HepG2 (cell line): Measurements from ENCODE around the gene LRRC73. TPM values are rescaled to one million over a fixed set of nuclear protein-coding genes. Genes with fewer than 3 reads are reported as not detected.

Experiments used
- AGO2 ChIP-seq: fragments of 200-400 bp; formaldehyde crosslinking; optimal IDR thresholded peaks from 2 replicates; pipeline ENCODE3; 2017; ENCODE audit warnings: mild to moderate bottlenecking, low read depth, low read length, moderate library complexity
- AKAP8 ChIP-seq: sonication (generic); formaldehyde crosslinking; IDR thresholded peaks from 2 replicates; pipeline ENCODE4 v1.5.1; 2020; ENCODE audit warnings: mild to moderate bottlenecking, missing genetic modification reagents
- CTCF ChIP-seq: sonication (generic); formaldehyde crosslinking; IDR thresholded peaks from 2 replicates; pipeline ENCODE4 v1.5.0; 2020; ENCODE audit warnings: mild to moderate bottlenecking, missing genetic modification reagents, moderate library complexity
- IKZF4 ChIP-seq: sonication (generic); formaldehyde crosslinking; IDR thresholded peaks from 2 replicates; pipeline ENCODE4 v1.5.1; 2020; ENCODE audit warnings: borderline replicate concordance, mild to moderate bottlenecking, low read depth, missing genetic modification reagents; ENCODE audit errors: not compliant biosample characterization
- JUNB ChIP-seq: sonication (generic); formaldehyde crosslinking; IDR thresholded peaks from 2 replicates; pipeline ENCODE4 v1.8.0; 2022; ENCODE audit warnings: missing genetic modification reagents, mild to moderate bottlenecking, borderline replicate concordance
- KDM2A ChIP-seq: sonication (generic); formaldehyde crosslinking; IDR thresholded peaks from 2 replicates; pipeline ENCODE4 v1.4.0; 2020; ENCODE audit warnings: low read depth, missing genetic modification reagents, borderline replicate concordance
- MED13 ChIP-seq: sonication (generic); formaldehyde crosslinking; IDR thresholded peaks from 2 replicates; pipeline ENCODE4 v1.5.0; 2020; ENCODE audit warnings: missing genetic modification reagents
- MEIS2 ChIP-seq: sonication (generic); formaldehyde crosslinking; IDR thresholded peaks from 2 replicates; pipeline ENCODE4 v1.9.0; 2021; ENCODE audit warnings: mild to moderate bottlenecking, missing genetic modification reagents
- POGK ChIP-seq: sonication (generic); formaldehyde crosslinking; conservative IDR thresholded peaks from 2 replicates; pipeline ENCODE4 v1.8.0; 2022; ENCODE audit warnings: mild to moderate bottlenecking, moderate library complexity, missing genetic modification reagents
- SOX6 ChIP-seq, 2 experiments: fragments of 450-650 bp in 1 of 2; sonication (generic) in 1 of 2; formaldehyde crosslinking in 1 of 2; IDR thresholded peaks; 2 replicates each; pipeline versions ENCODE4 v1.4.0 to v1.6.1; 2017 to 2020; ENCODE audit warnings: antibody characterized with exemption in 1 of 2, mild to moderate bottlenecking in 1 of 2, missing genetic modification reagents in 1 of 2
- SRY ChIP-seq: sonication (generic); formaldehyde crosslinking; IDR thresholded peaks from 2 replicates; pipeline ENCODE4 v1.8.0; 2022; ENCODE audit warnings: mild to moderate bottlenecking, missing genetic modification reagents
- ZNF138 ChIP-seq: sonication (generic); formaldehyde crosslinking; IDR thresholded peaks from 2 replicates; pipeline ENCODE4 v1.5.0; 2020; ENCODE audit warnings: mild to moderate bottlenecking, low read depth, missing genetic modification reagents
- ZNF605 ChIP-seq: sonication (generic); formaldehyde crosslinking; IDR thresholded peaks from 2 replicates; pipeline ENCODE4 v1.8.0; 2022; ENCODE audit warnings: mild to moderate bottlenecking, missing genetic modification reagents
- ZNF816 ChIP-seq: sonication (generic); formaldehyde crosslinking; IDR thresholded peaks from 2 replicates; pipeline ENCODE4 v1.8.0; 2022; ENCODE audit warnings: missing genetic modification reagents, mild to moderate bottlenecking, borderline replicate concordance
- polyA plus RNA-seq, 8 experiments: library from polyadenylated mRNA; depleted of rRNA in 3 of 8; stranded (reverse) in 7 of 8; unstranded in 1 of 8; fragments of >200 nt; fragmentation: Illumina TruSeq in 4 of 8; extraction: Trizol in 4 of 8; gene quantifications; 2 replicates each; pipeline versions ENCODE4 v1.2.1 to v1.2.3, GENCODE V29; 2011 to 2016; ENCODE audit warnings: low read depth in 4 of 8, missing spikeins in 1 of 8, mixed read lengths in 1 of 8; ENCODE audit not compliant: insufficient read depth in 1 of 8
- total RNA-seq, 5 experiments: library from RNA; depleted of rRNA; stranded (reverse); fragments of >200 nt; fragmentation: Illumina TruSeq; extraction: Trizol; gene quantifications; 2 replicates each; pipeline ENCODE4 v1.2.3, GENCODE V29; 2016; ENCODE audit warnings: low read depth in 1 of 5
- TF ChIP-seq, protein P1 (sequence below): sonication (generic); formaldehyde crosslinking; IDR thresholded peaks from 2 replicates; pipeline ENCODE4 v1.4.0; 2020; ENCODE audit warnings: missing genetic modification reagents
- TF ChIP-seq, protein P2 (sequence below): sonication (generic); formaldehyde crosslinking; IDR thresholded peaks from 2 replicates; pipeline ENCODE4 v1.5.1; 2020; ENCODE audit warnings: missing genetic modification reagents, mild to moderate bottlenecking, borderline replicate concordance
- TF ChIP-seq, protein P3 (sequence below): sonication (generic); formaldehyde crosslinking; IDR thresholded peaks from 2 replicates; pipeline ENCODE4 v1.4.0; 2020; ENCODE audit warnings: mild to moderate bottlenecking, missing genetic modification reagents, borderline replicate concordance

LRRC73 gene
- total and polyA plus RNA-seq, 2 of the 13 experiments (the other 11 are each of a cell fraction or from before 2014, with no cell fraction given) = 0.11 to 0.12 TPM

GRCh38 chr6:43509984-43510826 lies at the start of gene LRRC73 (continued):
- TF ChIP-seq AGO2 (peak; percentile 99), ZNF816 (CRISPR knock-in tag) (no peak), ZNF605 (no peak), IKZF4 (peak; percentile 76), CTCF (CRISPR knock-in tag) (0 out of 2 replicates have a peak, but pooled peaks have one; percentile 2), MEIS2 (peak; percentile 55; the same call in 1 of the 2 replicates), MED13 (CRISPR knock-in tag) (0 out of 2 replicates have a peak, but pooled peaks have one; percentile 19), ZNF138 (CRISPR knock-in tag) (0 out of 2 replicates have a peak, but pooled peaks have one; percentile 74), KDM2A (CRISPR knock-in tag) (peak; percentile 99), SOX6 (IDR thresholded peaks at IDR 0.05) (no peak), SOX6 (CRISPR knock-in tag; IDR thresholded peaks at IDR 0.05) (peak; percentile 33; the same call in 1 of the 2 replicates), AKAP8 (CRISPR knock-in tag) (peak; percentile 97), JUNB (no peak), POGK (CRISPR knock-in tag) (0 out of 2 replicates have a peak, but pooled peaks have one; percentile 18), SRY (peak; percentile 65; the same call in 1 of the 2 replicates)
- TF ChIP-seq, protein P1, sequence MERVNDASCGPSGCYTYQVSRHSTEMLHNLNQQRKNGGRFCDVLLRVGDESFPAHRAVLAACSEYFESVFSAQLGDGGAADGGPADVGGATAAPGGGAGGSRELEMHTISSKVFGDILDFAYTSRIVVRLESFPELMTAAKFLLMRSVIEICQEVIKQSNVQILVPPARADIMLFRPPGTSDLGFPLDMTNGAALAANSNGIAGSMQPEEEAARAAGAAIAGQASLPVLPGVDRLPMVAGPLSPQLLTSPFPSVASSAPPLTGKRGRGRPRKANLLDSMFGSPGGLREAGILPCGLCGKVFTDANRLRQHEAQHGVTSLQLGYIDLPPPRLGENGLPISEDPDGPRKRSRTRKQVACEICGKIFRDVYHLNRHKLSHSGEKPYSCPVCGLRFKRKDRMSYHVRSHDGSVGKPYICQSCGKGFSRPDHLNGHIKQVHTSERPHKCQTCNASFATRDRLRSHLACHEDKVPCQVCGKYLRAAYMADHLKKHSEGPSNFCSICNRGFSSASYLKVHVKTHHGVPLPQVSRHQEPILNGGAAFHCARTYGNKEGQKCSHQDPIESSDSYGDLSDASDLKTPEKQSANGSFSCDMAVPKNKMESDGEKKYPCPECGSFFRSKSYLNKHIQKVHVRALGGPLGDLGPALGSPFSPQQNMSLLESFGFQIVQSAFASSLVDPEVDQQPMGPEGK (CRISPR knock-in tag) = 0 out of 2 replicates have a peak, but pooled peaks have one; percentile 38
- TF ChIP-seq, protein P2, sequence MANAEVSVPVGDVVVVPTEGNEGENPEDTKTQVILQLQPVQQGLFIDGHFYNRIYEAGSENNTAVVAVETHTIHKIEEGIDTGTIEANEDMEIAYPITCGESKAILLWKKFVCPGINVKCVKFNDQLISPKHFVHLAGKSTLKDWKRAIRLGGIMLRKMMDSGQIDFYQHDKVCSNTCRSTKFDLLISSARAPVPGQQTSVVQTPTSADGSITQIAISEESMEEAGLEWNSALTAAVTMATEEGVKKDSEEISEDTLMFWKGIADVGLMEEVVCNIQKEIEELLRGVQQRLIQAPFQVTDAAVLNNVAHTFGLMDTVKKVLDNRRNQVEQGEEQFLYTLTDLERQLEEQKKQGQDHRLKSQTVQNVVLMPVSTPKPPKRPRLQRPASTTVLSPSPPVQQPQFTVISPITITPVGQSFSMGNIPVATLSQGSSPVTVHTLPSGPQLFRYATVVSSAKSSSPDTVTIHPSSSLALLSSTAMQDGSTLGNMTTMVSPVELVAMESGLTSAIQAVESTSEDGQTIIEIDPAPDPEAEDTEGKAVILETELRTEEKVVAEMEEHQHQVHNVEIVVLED = peak; percentile 24; the same call in 1 of the 2 replicates
- TF ChIP-seq, protein P3, sequence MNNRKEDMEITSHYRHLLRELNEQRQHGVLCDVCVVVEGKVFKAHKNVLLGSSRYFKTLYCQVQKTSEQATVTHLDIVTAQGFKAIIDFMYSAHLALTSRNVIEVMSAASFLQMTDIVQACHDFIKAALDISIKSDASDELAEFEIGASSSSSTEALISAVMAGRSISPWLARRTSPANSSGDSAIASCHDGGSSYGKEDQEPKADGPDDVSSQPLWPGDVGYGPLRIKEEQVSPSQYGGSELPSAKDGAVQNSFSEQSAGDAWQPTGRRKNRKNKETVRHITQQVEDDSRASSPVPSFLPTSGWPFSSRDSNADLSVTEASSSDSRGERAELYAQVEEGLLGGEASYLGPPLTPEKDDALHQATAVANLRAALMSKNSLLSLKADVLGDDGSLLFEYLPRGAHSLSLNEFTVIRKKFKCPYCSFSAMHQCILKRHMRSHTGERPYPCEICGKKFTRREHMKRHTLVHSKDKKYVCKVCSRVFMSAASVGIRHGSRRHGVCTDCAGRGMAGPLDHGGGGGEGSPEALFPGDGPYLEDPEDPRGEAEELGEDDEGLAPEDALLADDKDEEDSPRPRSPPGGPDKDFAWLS (CRISPR knock-in tag) = 0 out of 2 replicates have a peak, but pooled peaks have one; percentile 58
